ENCODE measurements around the gene RABGGTB.

GRCh38 chr1:75791022-75791421 is 5.0 kb downstream of the RABGGTB start:
- TF ChIP-seq CTCF (conservative IDR thresholded peaks at IDR 0.05), result no peak
- TF ChIP-seq ZFX (IDR thresholded peaks at IDR 0.05), result no peak
